Stimulated activated CD4-positive, alpha-beta T cell treated with anti-CD3 and anti-CD28 coated beads, TNF-alpha, amount 100 ng/mL, for 48 hours (primary cell): Measurements from ENCODE around the gene CHST8.
A peak's percentile ranks its signal among the peaks of the same experiment; 100 is the strongest.
"Not testable (repeated sequence)": the region's sequence is repeated elsewhere in the genome, so short reads cannot be mapped to it uniquely, and the experiment has no call there.

Experiments
- DNase-seq, 3 donors: peaks; one replicate each; pipeline ENCODE4 v3.0.0-alpha.2; 2020; ENCODE audit warnings: low read depth in 3 of 3

The CHST8 gene

GRCh38 chr19:33811246-33811645 lies 189.5 kb downstream of the CHST8 start:
- DNase-seq: no peak

GRCh38 chr19:33811736-33812387 lies 190.1 kb downstream of the CHST8 start:
- DNase-seq: no peak

GRCh38 chr19:33812388-33813330 lies 190.9 kb downstream of the CHST8 start:
- DNase-seq: no peak

- no peak for DNase-seq
These were observed 191.8 kb downstream of the CHST8 start for GRCh38 chr19:33813391-33814101.

GRCh38 chr19:33814181-33815165 lies 192.7 kb downstream of the CHST8 start:
- no peak for DNase-seq

- no peak for DNase-seq
These were observed 193.9 kb downstream of the CHST8 start for GRCh38 chr19:33815380-33816340.

GRCh38 chr19:33818411-33818810 lies 196.7 kb downstream of the CHST8 start:
- no peak for DNase-seq

GRCh38 chr19:33819078-33819477 lies 197.3 kb downstream of the CHST8 start:
- not testable (repeated sequence) for DNase-seq

- DNase-seq: no peak
These were observed 197.7 kb downstream of the CHST8 start for GRCh38 chr19:33819506-33819879.

GRCh38 chr19:33819880-33820781 lies 198.4 kb downstream of the CHST8 start:
- DNase-seq: peak; percentile 34 to 48 (median 42)

GRCh38 chr19:33821871-33822270 lies 200.1 kb downstream of the CHST8 start:
- no peak for DNase-seq
